C4-2B (cell line): ENCODE results near the gene RECQL.

Source experiments
- CTCF ChIP-seq: fragments of 450-650 bp; conservative IDR thresholded peaks from 2 replicates; pipeline ENCODE4 v1.5.1; 2017; ENCODE audit warnings: mild to moderate bottlenecking
- ZFX ChIP-seq: fragments of 450-650 bp; IDR thresholded peaks from 2 replicates; pipeline ENCODE4 v1.6.1; 2017

- TF ChIP-seq CTCF (no peak), ZFX (no peak)
These were observed 25.4 kb upstream of the RECQL start for GRCh38 chr12:21526721-21527345.
